ENCODE measurements around the gene TMEM203.

- TF ChIP-seq, protein P1, sequence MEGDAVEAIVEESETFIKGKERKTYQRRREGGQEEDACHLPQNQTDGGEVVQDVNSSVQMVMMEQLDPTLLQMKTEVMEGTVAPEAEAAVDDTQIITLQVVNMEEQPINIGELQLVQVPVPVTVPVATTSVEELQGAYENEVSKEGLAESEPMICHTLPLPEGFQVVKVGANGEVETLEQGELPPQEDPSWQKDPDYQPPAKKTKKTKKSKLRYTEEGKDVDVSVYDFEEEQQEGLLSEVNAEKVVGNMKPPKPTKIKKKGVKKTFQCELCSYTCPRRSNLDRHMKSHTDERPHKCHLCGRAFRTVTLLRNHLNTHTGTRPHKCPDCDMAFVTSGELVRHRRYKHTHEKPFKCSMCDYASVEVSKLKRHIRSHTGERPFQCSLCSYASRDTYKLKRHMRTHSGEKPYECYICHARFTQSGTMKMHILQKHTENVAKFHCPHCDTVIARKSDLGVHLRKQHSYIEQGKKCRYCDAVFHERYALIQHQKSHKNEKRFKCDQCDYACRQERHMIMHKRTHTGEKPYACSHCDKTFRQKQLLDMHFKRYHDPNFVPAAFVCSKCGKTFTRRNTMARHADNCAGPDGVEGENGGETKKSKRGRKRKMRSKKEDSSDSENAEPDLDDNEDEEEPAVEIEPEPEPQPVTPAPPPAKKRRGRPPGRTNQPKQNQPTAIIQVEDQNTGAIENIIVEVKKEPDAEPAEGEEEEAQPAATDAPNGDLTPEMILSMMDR (conservative IDR thresholded peaks at IDR 0.05; ENCODE audit: low read depth in 2 of 2) = no peak
- TF ChIP-seq, protein P2, sequence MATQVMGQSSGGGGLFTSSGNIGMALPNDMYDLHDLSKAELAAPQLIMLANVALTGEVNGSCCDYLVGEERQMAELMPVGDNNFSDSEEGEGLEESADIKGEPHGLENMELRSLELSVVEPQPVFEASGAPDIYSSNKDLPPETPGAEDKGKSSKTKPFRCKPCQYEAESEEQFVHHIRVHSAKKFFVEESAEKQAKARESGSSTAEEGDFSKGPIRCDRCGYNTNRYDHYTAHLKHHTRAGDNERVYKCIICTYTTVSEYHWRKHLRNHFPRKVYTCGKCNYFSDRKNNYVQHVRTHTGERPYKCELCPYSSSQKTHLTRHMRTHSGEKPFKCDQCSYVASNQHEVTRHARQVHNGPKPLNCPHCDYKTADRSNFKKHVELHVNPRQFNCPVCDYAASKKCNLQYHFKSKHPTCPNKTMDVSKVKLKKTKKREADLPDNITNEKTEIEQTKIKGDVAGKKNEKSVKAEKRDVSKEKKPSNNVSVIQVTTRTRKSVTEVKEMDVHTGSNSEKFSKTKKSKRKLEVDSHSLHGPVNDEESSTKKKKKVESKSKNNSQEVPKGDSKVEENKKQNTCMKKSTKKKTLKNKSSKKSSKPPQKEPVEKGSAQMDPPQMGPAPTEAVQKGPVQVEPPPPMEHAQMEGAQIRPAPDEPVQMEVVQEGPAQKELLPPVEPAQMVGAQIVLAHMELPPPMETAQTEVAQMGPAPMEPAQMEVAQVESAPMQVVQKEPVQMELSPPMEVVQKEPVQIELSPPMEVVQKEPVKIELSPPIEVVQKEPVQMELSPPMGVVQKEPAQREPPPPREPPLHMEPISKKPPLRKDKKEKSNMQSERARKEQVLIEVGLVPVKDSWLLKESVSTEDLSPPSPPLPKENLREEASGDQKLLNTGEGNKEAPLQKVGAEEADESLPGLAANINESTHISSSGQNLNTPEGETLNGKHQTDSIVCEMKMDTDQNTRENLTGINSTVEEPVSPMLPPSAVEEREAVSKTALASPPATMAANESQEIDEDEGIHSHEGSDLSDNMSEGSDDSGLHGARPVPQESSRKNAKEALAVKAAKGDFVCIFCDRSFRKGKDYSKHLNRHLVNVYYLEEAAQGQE (IDR thresholded peaks at IDR 0.05; ENCODE audit: unreplicated experiment) = no peak
- TF ChIP-seq EZH2phosphoT487 (IDR thresholded peaks at IDR 0.05; ENCODE audit: unreplicated experiment) = no peak
- TF ChIP-seq, protein P3, sequence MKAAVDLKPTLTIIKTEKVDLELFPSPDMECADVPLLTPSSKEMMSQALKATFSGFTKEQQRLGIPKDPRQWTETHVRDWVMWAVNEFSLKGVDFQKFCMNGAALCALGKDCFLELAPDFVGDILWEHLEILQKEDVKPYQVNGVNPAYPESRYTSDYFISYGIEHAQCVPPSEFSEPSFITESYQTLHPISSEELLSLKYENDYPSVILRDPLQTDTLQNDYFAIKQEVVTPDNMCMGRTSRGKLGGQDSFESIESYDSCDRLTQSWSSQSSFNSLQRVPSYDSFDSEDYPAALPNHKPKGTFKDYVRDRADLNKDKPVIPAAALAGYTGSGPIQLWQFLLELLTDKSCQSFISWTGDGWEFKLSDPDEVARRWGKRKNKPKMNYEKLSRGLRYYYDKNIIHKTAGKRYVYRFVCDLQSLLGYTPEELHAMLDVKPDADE (IDR thresholded peaks at IDR 0.05) = no peak
- no peak for TF ChIP-seq POLR2AphosphoS5 (IDR thresholded peaks at IDR 0.05; ENCODE audit: low read depth)
- no peak for TF ChIP-seq ZNF114 (CRISPR knock-in tag; IDR thresholded peaks at IDR 0.05)
- TF ChIP-seq CREB1 (CRISPR knock-in tag; IDR thresholded peaks at IDR 0.05; ENCODE audit: low read depth) = no peak
- no peak for TF ChIP-seq EZH2 (IDR thresholded peaks at IDR 0.05; ENCODE audit: low read depth, unreplicated experiment)
- no peak for TF ChIP-seq JUNB (IDR thresholded peaks at IDR 0.05; ENCODE audit: unreplicated experiment)
- TF ChIP-seq ZNF331 (CRISPR knock-in tag; IDR thresholded peaks at IDR 0.05; ENCODE audit: low read depth) = no peak
- no peak for TF ChIP-seq STAT1 (IDR thresholded peaks at IDR 0.05; ENCODE audit: unreplicated experiment)
Measured at GRCh38 chr9:137156567-137157375, 48.7 kb downstream of the TMEM203 start.
